DND-41 (cell line): ENCODE results near the gene SPECC1.

Experiments used
- ATAC-seq: fragments of 200-7000 bp; cut with Tn5 transposase; 3 replicates; pipeline ENCODE4 v1.9.1; 2021; ENCODE audit warnings: low read depth; ENCODE audit not compliant: insufficient read depth
- DNase-seq: peaks from one replicate; pipeline ENCODE4 v3.0.0-alpha.2; 2020
- H2AFZ ChIP-seq: 2 replicates; pipeline ENCODE4 v1.6.0; 2012; ENCODE audit warnings: low read depth, low read length
- H3K27ac ChIP-seq: 2 replicates; pipeline ENCODE4 v1.5.1; 2012; ENCODE audit warnings: low read length, inconsistent platforms
- H3K27me3 ChIP-seq: fragments of 200-600 bp; sonication (generic); 2 replicates; pipeline ENCODE4 v1.6.0; 2012; ENCODE audit warnings: low read length, mild to moderate bottlenecking, inconsistent platforms; ENCODE audit not compliant: insufficient read depth, poor library complexity
- H3K36me3 ChIP-seq: 2 replicates; pipeline ENCODE4 v1.5.1; 2012; ENCODE audit warnings: low read length, inconsistent platforms; ENCODE audit not compliant: insufficient read depth
- H3K4me1 ChIP-seq: 2 replicates; pipeline ENCODE4 v1.5.1; 2012; ENCODE audit warnings: mild to moderate bottlenecking, low read length; ENCODE audit not compliant: insufficient read depth
- H3K4me2 ChIP-seq: 2 replicates; pipeline ENCODE4 v1.6.0; 2012; ENCODE audit warnings: mild to moderate bottlenecking, moderate library complexity, low read length, inconsistent platforms; ENCODE audit not compliant: insufficient read depth
- H3K4me3 ChIP-seq, 2 experiments: fragments of 200-600 bp in 1 of 2; shearing (Covaris generic) in 1 of 2; 2 replicates each; pipeline ENCODE4 v1.5.1; 2012 to 2016; ENCODE audit warnings: inconsistent platforms in 2 of 2, low read length in 2 of 2, mild to moderate bottlenecking in 2 of 2, low read depth in 1 of 2, moderate library complexity in 1 of 2
- H3K79me2 ChIP-seq: 2 replicates; pipeline ENCODE4 v1.6.0; 2012; ENCODE audit warnings: low read length, inconsistent platforms; ENCODE audit not compliant: insufficient read depth
- H3K9ac ChIP-seq: 2 replicates; pipeline ENCODE4 v1.6.0; 2012; ENCODE audit warnings: low read depth, mild to moderate bottlenecking, inconsistent platforms, low read length, moderate library complexity
- H3K9me3 ChIP-seq: 2 replicates; pipeline ENCODE4 v1.5.1; 2012; ENCODE audit warnings: low read length, moderate library complexity, mild to moderate bottlenecking, inconsistent platforms; ENCODE audit not compliant: insufficient read depth, severe bottlenecking
- H4K20me1 ChIP-seq: 2 replicates; pipeline ENCODE4 v1.6.0; 2012; ENCODE audit warnings: low read length; ENCODE audit not compliant: insufficient read depth
- EZH2 ChIP-seq: IDR thresholded peaks from 3 replicates; pipeline ENCODE4 v1.6.1; 2012; ENCODE audit warnings: borderline replicate concordance, low read depth, mild to moderate bottlenecking, moderate library complexity, low read length, inconsistent platforms; ENCODE audit not compliant: severe bottlenecking
- TF ChIP-seq, protein P1 (sequence below): IDR thresholded peaks from 2 replicates; pipeline ENCODE4 v1.5.1; 2012; ENCODE audit warnings: borderline replicate concordance, low read length, moderate library complexity, mild to moderate bottlenecking; ENCODE audit not compliant: poor library complexity, severe bottlenecking; ENCODE audit errors: extremely low read depth

SPECC1 gene

DNA sequence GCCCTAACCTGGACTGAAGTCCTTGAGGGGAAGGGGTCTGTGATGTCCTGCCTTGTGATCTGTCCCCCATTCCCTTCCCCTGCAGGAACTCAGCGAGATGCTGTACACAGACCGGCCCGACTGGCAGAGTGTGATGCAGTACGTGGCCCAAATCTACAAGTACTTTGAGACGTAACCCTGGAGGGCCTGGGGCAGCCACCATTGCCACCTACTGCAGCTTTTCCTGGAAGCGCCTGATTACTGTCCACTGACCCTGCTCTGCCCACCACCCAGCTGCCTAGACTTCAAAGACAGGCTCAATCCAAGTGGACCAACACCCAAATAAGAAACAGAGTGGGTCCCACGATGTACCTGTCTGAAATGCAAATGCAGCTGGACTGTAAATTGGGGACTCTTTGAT lies 304.7 kb downstream of the SPECC1 start:
- no peaks in the 10 kb centered on the region for H3K79me2 ChIP-seq
- ATAC-seq (no peak), DNase-seq (no peak)
- no peaks in the 10 kb centered on the region for H3K36me3 ChIP-seq
- no peak overlapping the region for H3K9ac ChIP-seq
- no peaks in the 10 kb centered on the region for H3K27me3 ChIP-seq
- H3K4me2 ChIP-seq = no peak overlapping the region
- H3K27ac ChIP-seq = no peak overlapping the region
- H3K4me1 ChIP-seq = no peaks in the 10 kb centered on the region
- TF ChIP-seq EZH2 = no peak
- TF ChIP-seq, protein P1, sequence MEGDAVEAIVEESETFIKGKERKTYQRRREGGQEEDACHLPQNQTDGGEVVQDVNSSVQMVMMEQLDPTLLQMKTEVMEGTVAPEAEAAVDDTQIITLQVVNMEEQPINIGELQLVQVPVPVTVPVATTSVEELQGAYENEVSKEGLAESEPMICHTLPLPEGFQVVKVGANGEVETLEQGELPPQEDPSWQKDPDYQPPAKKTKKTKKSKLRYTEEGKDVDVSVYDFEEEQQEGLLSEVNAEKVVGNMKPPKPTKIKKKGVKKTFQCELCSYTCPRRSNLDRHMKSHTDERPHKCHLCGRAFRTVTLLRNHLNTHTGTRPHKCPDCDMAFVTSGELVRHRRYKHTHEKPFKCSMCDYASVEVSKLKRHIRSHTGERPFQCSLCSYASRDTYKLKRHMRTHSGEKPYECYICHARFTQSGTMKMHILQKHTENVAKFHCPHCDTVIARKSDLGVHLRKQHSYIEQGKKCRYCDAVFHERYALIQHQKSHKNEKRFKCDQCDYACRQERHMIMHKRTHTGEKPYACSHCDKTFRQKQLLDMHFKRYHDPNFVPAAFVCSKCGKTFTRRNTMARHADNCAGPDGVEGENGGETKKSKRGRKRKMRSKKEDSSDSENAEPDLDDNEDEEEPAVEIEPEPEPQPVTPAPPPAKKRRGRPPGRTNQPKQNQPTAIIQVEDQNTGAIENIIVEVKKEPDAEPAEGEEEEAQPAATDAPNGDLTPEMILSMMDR = no peak
- no peaks in the 10 kb centered on the region for H3K9me3 ChIP-seq
- H3K4me3 ChIP-seq = no peak overlapping the region
- H2AFZ ChIP-seq = no peak overlapping the region
- H4K20me1 ChIP-seq = no peaks in the 10 kb centered on the region

DNA sequence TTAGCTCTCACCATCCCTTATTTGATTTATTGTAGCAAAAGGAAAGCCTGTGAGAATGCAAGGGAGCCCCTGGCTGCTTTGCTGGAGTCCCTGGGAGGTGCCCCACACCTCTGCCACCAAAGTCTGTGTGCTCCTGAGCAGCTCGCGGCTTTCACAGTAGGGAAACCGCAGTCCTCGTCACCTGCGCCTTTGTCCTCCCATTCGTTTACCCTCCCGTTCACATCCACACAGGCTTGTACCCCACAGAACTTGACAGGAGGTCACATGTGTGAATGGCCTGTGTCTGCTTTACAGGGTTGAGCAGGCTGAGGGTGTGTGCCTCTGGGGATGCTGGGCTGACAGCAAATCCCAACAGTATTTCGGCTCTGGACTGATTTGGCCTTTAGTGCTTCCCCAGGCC lies 305.7 kb downstream of the SPECC1 start:
- H3K36me3 ChIP-seq = no peaks in the 10 kb centered on the region
- no peaks in the 10 kb centered on the region for H3K9me3 ChIP-seq
- no peaks in the 10 kb centered on the region for H3K4me1 ChIP-seq
- H3K9ac ChIP-seq = no peak overlapping the region
- no peak overlapping the region for H2AFZ ChIP-seq
- H3K27me3 ChIP-seq = no peaks in the 10 kb centered on the region
- DNase-seq (no peak), ATAC-seq (no peak)
- no peak overlapping the region for H3K4me2 ChIP-seq
- H3K27ac ChIP-seq = no peak overlapping the region
- H3K79me2 ChIP-seq = no peaks in the 10 kb centered on the region
- H4K20me1 ChIP-seq = no peaks in the 10 kb centered on the region
- no peak overlapping the region for H3K4me3 ChIP-seq
- no peak for TF ChIP-seq EZH2
- TF ChIP-seq, protein P1 = no peak

DNA sequence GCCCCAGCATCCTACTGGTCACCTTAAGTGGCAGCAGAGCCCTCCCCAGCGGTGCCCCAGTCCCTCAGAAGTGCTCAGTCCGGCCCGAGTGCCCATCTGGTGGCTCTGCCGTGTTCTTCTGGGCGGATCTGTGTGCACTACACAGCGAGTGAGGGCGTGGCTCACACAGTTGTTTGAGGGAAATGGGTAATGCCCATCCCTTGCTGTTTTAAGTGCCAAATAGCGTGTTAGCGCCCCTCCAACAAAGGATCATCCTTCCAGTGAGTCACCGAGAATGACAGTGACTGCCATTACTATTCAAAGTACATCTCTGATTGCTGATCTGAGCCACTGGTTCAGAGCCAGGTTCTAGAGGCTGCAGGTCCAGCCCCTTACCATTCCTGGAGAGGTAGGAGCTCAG lies 306.2 kb downstream of the SPECC1 start:
- Histone ChIP-seq H3K4me3 (no peak overlapping the region), H3K4me2 (no peak overlapping the region), H3K4me1 (no peaks in the 10 kb centered on the region), H3K79me2 (no peaks in the 10 kb centered on the region), H3K27ac (no peak overlapping the region), H3K27me3 (no peaks in the 10 kb centered on the region), H2AFZ (no peak overlapping the region), H3K9me3 (no peaks in the 10 kb centered on the region), H4K20me1 (no peaks in the 10 kb centered on the region), H3K9ac (no peak overlapping the region), H3K36me3 (no peaks in the 10 kb centered on the region)
- TF ChIP-seq, protein P1 = no peak
- TF ChIP-seq EZH2 = no peak
- no peak for DNase-seq
- ATAC-seq = no peak

DNA sequence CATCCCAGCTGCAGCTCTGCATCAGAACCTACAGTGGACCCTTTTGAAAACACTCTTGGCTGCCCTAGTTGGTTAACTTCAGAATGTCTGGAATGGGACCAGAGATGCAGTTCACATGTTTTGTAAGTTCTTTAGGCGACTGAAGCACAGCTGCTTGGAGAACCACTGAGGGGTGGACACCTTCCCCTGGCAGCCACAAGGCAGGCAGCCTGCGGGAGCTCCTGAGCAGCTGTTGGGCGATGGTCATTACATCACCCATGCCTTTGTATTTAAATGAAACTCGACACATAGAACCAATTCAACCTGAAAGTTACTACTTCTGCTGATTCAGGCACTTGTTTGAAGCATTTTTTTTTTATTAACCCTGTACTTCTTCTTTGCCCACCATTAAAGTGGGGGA lies 306.7 kb downstream of the SPECC1 start:
- no peak overlapping the region for H3K9ac ChIP-seq
- no peaks in the 10 kb centered on the region for H3K36me3 ChIP-seq
- no peak overlapping the region for H3K4me3 ChIP-seq
- TF ChIP-seq, protein P1 = no peak
- no peak for TF ChIP-seq EZH2
- H3K79me2 ChIP-seq = no peaks in the 10 kb centered on the region
- H2AFZ ChIP-seq = no peak overlapping the region
- no peaks in the 10 kb centered on the region for H4K20me1 ChIP-seq
- H3K4me2 ChIP-seq = no peak overlapping the region
- ATAC-seq = no peak
- H3K9me3 ChIP-seq = no peaks in the 10 kb centered on the region
- H3K27me3 ChIP-seq = no peaks in the 10 kb centered on the region
- no peak for DNase-seq
- no peaks in the 10 kb centered on the region for H3K4me1 ChIP-seq
- H3K27ac ChIP-seq = no peak overlapping the region
